GM21381 (cell line): ENCODE measurements around the gene ETNK2.
"Not testable (repeated sequence)": the region's sequence is repeated elsewhere in the genome, so short reads cannot be mapped to it uniquely, and the experiment has no call there.

Experiments
- ATAC-seq: cut with Tn5 transposase; IDR thresholded peaks from one replicate; pipeline ENCODE4 v1.9.1; 2021; ENCODE audit warnings: mild to moderate bottlenecking, moderate library complexity; ENCODE audit not compliant: unreplicated experiment

The ETNK2 gene

GRCh38 chr1:204104331-204105130 lies 47.3 kb downstream of the ETNK2 start:
- ATAC-seq = no peak

- no peak for ATAC-seq
Observed at GRCh38 chr1:204103431-204103741, 48.5 kb downstream of the ETNK2 start.

DNA sequence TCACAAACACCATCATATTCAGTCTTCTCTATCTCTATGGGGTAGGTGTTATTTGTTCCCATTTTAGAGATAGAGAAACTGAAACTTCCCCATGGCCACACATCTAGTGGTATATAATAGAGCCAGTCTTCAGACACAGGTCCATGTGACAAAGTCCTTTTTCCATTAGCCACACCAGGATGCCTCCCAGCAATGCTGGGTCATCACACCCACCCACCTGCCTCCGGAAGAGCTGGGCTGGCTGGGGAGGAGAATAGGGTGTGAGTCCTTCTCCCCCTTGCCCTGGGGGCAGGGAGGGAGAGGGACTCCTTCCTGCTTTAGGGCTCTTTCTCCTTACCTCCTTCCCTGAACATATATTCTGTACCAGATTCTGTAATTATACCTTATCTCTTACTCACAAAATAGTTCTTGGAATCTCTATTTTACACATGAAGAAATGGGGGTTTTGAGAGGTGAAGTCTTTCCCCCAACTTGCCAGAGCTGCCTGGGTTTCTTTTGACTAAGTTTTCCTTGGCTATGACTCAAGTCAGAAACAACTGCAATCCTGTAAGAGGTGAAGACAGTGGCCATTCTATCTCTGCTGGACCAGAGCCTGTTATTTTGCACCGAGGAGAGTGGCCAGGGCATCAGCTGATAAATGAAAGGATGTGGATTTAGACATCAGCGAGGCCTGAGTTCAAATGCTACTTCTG lies 49.0 kb downstream of the ETNK2 start:
- no peak for ATAC-seq

GRCh38 chr1:204102029-204102611 lies 49.7 kb downstream of the ETNK2 start:
- ATAC-seq = no peak

GRCh38 chr1:204099754-204100153 lies 52.1 kb downstream of the ETNK2 start:
- not testable (repeated sequence) for ATAC-seq

- no peak for ATAC-seq
Observed at GRCh38 chr1:204098683-204099082, 53.2 kb downstream of the ETNK2 start.

GRCh38 chr1:204096931-204097330 lies 54.9 kb downstream of the ETNK2 start:
- ATAC-seq = no peak

DNA sequence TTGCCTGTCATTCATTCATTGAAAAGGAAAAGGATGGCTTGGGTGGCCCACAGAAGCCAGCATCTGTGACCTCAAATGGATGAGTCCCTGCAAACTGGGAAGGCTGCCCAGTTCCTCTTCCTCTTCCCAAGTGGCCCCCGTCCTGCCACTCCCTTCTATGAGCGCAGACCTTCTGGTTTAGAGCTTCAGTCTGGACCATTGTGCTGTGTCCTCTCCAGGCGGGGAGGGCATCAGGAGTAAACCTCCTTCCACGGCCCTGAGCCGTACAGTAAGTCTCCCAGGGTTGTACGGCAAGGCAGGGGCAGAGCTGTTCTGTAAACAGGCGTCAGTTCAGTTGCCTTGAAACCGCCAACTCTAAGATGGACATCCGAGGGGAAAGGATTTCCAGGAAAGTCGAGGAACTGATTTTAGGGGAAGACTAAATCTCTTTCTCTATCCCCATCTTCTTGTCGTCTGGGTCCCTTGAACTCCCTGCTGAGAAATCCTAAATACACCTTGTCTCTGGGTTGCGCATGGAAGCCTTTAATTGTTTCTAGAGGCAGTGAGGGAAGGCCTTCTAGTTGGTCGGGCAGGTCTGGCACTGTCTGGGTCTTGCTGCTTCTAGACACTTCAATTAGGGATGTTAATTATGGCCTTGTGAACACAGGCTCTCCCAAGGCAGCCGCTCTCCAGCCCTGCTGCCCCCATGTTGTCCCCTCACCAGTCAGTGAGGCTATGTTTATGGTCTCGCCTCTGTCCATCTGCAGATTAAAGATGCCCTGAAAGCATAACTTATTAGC lies 56.8 kb downstream of the ETNK2 start:
- ATAC-seq = no peak

GRCh38 chr1:204094313-204094729 lies 57.5 kb downstream of the ETNK2 start:
- no peak for ATAC-seq

- no peak for ATAC-seq
Observed at GRCh38 chr1:204093781-204094180, 58.1 kb downstream of the ETNK2 start.

- ATAC-seq = no peak
Observed at GRCh38 chr1:204093421-204093717, 58.5 kb downstream of the ETNK2 start.

GRCh38 chr1:204092632-204093420 lies 59.0 kb downstream of the ETNK2 start:
- no peak for ATAC-seq

- ATAC-seq = no peak
Observed at GRCh38 chr1:204091787-204092312, 60.0 kb downstream of the ETNK2 start.

DNA sequence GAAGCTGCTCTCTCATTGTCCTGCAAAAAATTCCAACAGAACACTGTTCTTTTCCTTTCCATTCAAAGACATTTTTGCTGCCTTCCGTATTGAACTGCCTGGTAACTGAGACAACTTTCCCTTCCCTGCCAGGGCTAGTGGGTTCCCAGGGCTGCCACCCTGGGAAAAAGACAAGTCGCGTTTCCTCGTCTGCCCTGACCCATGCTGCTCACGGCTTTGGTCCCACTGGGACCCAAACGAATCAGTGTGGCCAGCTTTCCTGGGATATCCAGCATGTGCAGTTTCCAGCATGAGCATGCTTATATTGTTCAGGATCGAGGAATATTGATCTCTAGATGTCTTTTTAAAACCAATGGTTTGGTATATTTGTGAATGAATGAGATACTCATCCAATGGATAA lies 60.8 kb downstream of the ETNK2 start:
- ATAC-seq = no peak

DNA sequence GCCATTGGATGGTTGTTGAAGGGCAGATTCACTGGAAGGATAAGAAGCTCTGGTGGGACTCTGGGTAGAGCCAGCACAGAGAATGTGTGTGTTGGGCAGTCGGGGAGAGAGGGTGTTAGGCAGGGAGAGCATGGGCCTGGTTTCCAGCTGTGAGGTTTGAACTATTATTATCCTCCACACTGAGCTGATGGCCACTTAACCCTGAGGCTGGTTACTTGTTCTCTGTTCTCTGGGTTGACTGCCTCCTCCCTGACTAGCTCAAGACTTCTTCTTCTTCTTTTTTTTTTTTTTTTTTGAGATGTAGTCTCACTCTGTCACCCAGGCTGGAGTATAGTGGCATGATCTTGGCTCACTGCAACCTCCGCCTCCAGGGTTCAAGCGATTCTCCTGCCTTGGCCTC lies 61.7 kb downstream of the ETNK2 start:
- ATAC-seq = not testable (repeated sequence)

GRCh38 chr1:204089044-204089751 lies 62.6 kb downstream of the ETNK2 start:
- ATAC-seq = no peak

DNA sequence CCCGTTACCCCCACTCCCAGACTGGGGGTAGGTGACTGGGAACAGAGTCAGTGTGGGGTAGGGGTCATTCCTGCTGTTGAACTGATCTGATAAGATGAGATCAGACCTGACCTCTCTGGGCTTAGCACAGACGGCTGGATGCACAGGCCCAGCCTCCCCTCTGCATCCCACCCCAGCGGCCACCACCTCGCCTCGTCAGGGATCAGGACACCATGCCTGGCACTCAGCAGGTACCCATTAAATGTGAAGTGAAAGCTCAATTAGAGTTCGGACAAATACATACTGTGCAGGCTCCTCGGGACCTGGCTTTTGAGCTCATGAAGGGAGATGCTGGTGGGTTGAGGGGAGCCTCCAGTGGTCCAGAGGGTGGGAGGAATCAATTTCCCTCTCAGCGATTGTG lies 63.2 kb downstream of the ETNK2 start:
- no peak for ATAC-seq

DNA sequence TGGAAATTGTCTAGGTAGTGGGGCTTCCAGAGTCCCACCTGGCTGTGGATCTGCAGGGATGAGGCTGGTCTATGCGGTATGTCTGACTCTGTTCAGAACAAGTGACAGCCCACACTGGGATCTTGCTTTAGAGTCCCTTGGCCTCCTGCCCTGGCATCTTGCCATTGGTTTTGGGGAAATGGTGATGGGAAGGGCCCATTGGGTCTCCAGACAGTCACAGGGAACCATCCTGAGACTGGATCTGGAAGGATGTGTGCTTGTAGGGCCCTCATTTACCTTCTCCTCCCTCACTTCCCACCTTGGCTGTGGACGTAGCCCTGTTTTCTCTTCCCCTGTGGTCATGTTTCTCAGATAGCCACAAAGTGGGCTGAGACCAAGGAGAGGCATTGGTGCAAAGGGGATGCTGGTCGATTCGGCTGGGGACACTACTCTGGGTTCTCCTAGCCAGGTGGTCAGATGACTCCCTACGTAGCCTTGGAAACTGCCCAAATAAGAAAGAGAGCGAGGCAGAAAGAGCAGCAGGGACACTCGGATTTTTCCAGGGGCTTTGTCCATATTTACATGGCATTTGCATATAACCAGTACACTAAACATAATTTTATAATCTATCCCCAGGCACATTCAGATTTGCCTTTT lies 63.8 kb downstream of the ETNK2 start:
- no peak for ATAC-seq

GRCh38 chr1:204087181-204087892 lies 64.5 kb downstream of the ETNK2 start:
- no peak for ATAC-seq
